HG03432 (cell line): ENCODE data around the gene NLRP1.

ENCODE experiments used
- ATAC-seq: cut with Tn5 transposase; IDR thresholded peaks from one replicate; pipeline ENCODE4 v1.9.1; 2021; ENCODE audit warnings: mild to moderate bottlenecking, moderate library complexity; ENCODE audit not compliant: unreplicated experiment

NLRP1 gene

GRCh38 chr17:5526821-5527598 lies 57.3 kb downstream of the NLRP1 start:
- peak; percentile 43 for ATAC-seq

GRCh38 chr17:5523249-5523648 lies 61.1 kb downstream of the NLRP1 start:
- no peak for ATAC-seq

GRCh38 chr17:5522476-5522875 lies 61.8 kb downstream of the NLRP1 start:
- no peak for ATAC-seq

- ATAC-seq, result no peak
Measured at GRCh38 chr17:5516060-5516792, 68.1 kb downstream of the NLRP1 start.

GRCh38 chr17:5514976-5515375 lies 69.3 kb downstream of the NLRP1 start:
- no peak for ATAC-seq

- no peak for ATAC-seq
Measured at GRCh38 chr17:5513628-5514027, 70.7 kb downstream of the NLRP1 start.

- ATAC-seq, result no peak
Measured at GRCh38 chr17:5511401-5512225, 72.7 kb downstream of the NLRP1 start.

GRCh38 chr17:5510771-5511170 lies 73.5 kb downstream of the NLRP1 start:
- ATAC-seq, result no peak

GRCh38 chr17:5509482-5509881 lies 74.8 kb downstream of the NLRP1 start:
- ATAC-seq, result no peak

- ATAC-seq, result no peak
Measured at GRCh38 chr17:5508810-5509209, 75.5 kb downstream of the NLRP1 start.

GRCh38 chr17:5506307-5506706 lies 78.0 kb downstream of the NLRP1 start:
- no peak for ATAC-seq

- ATAC-seq, result no peak
Measured at GRCh38 chr17:5502552-5502951, 81.8 kb downstream of the NLRP1 start.

GRCh38 chr17:5501685-5502084 lies 82.6 kb downstream of the NLRP1 start:
- no peak for ATAC-seq

GRCh38 chr17:5500589-5501391 lies 83.5 kb downstream of the NLRP1 start:
- no peak for ATAC-seq

- ATAC-seq, result no peak
Measured at GRCh38 chr17:5500247-5500588, 84.1 kb downstream of the NLRP1 start.

GRCh38 chr17:5499476-5500231 lies 84.7 kb downstream of the NLRP1 start:
- ATAC-seq, result no peak

GRCh38 chr17:5492970-5493369 lies 91.3 kb downstream of the NLRP1 start:
- ATAC-seq, result no peak

- no peak for ATAC-seq
Measured at GRCh38 chr17:5488752-5489151, 95.6 kb downstream of the NLRP1 start.

GRCh38 chr17:5486206-5487124 lies 97.8 kb downstream of the NLRP1 start, which contains the start of gene MIS12:
TSS of gene MIS12 (plus strand) at chr17:5486566. CDS start at chr17:5488863, 2,297 bp downstream.
- peak; percentile 85 for ATAC-seq
